Measurements from ENCODE around the gene NDUFAF2. TPM values are rescaled to one million over a fixed set of nuclear protein-coding genes. Genes with fewer than 3 reads are reported as not detected.
"Not testable (repeated sequence)": the region's sequence is repeated elsewhere in the genome, so short reads cannot be mapped to it uniquely, and the experiment has no call there.

Gene NDUFAF2
- total RNA-seq, 1 experiment from 2014 or later = 66.8 TPM

GRCh38 chr5:61187826-61188225 is 242.8 kb downstream of the NDUFAF2 start:
- H3K4me1 ChIP-seq (replicated peaks) = peaks cover 12% of the 10 kb centered on the region
- not testable (repeated sequence) for H3K27me3 ChIP-seq (replicated peaks); H3K36me3 ChIP-seq; DNase-seq (ENCODE audit: low read depth in 1 of 2, low spot score in 2 of 2); H3K9me3 ChIP-seq (replicated peaks); H3K27ac ChIP-seq; H3K4me3 ChIP-seq

- no peak for DNase-seq (ENCODE audit: low read depth in 1 of 2, low spot score in 2 of 2)
- Histone ChIP-seq H3K27me3 (replicated peaks) (no peaks in the 10 kb centered on the region), H3K4me3 (no peak overlapping the region), H3K27ac (no peak overlapping the region), H3K36me3 (no peaks in the 10 kb centered on the region), H3K4me1 (replicated peaks) (no peaks in the 10 kb centered on the region), H3K9me3 (replicated peaks) (no peaks in the 10 kb centered on the region; the same call in 1 of the 2 replicates)
Observed at GRCh38 chr5:61198606-61199005, 253.6 kb downstream of the NDUFAF2 start.

- no peak for DNase-seq (ENCODE audit: low read depth in 1 of 2, low spot score in 2 of 2)
- H3K27me3 ChIP-seq (replicated peaks) = no peaks in the 10 kb centered on the region
- no peaks in the 10 kb centered on the region; the same call in 1 of the 2 replicates for H3K9me3 ChIP-seq (replicated peaks)
- H3K27ac ChIP-seq = no peak overlapping the region
- no peak overlapping the region for H3K4me3 ChIP-seq
- H3K4me1 ChIP-seq (replicated peaks) = no peaks in the 10 kb centered on the region
- no peaks in the 10 kb centered on the region for H3K36me3 ChIP-seq
Observed at GRCh38 chr5:61200582-61201155, 255.7 kb downstream of the NDUFAF2 start.

DNA sequence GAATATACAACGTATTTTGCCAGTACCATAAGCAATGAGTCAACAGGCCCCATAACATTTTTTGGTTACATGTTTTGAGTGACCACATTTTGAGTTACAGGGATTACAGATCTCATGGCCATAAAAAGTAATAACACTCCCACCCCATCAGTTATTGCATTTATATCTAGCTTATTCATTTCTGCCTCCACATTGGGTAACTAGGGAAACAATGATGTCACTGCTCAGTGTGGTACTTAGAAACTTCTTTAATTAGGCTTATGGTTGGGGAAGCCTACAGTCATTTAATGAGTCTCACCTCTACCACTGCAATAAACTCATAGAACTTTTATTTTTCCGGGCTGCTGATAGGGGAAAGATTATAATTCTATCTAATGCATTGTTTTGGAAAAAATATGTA is 257.2 kb downstream of the NDUFAF2 start:
- Histone ChIP-seq H3K4me3 (no peak overlapping the region), H3K27ac (no peak overlapping the region)
- DNase-seq (ENCODE audit: low read depth in 1 of 2, low spot score in 2 of 2) = no peak

More for the DNA sequence above, 257.2 kb downstream of the NDUFAF2 start:
- no peaks in the 10 kb centered on the region; the same call in none of the 2 replicates for H3K9me3 ChIP-seq (replicated peaks)
- H3K4me1 ChIP-seq (replicated peaks) = no peaks in the 10 kb centered on the region
- no peaks in the 10 kb centered on the region for H3K36me3 ChIP-seq
- H3K27me3 ChIP-seq (replicated peaks) = no peaks in the 10 kb centered on the region

Other genes with a start within 250 kb of the NDUFAF2 start
- 14.5 and 20.8 TPM in 2 replicates for gene DEPDC1B, start 245.0 kb upstream of the NDUFAF2 start, total RNA-seq (2014; rRNA removed; shearing (Covaris generic))
- 0.05 TPM in 1 of 2 replicates, not detected in the other for gene ELOVL7, start 100.9 kb upstream of the NDUFAF2 start, total RNA-seq (2014; rRNA removed; shearing (Covaris generic))
- gene ERCC8, start 135 bp upstream of the NDUFAF2 start, total RNA-seq (2014; rRNA removed; shearing (Covaris generic)) = 18.6 and 41.3 TPM in 2 replicates
- gene SMIM15, start 217.3 kb downstream of the NDUFAF2 start, total RNA-seq (2014; rRNA removed; shearing (Covaris generic)) = 63.6 and 71.8 TPM in 2 replicates

Data from SJSA1 (cell line).